DOHH2 (cell line): ENCODE results near the gene ANO8.
A peak's percentile ranks its signal among the peaks of the same experiment; 100 is the strongest.

Experiments
- H3F3A ChIP-seq: fragments of 200-600 bp; sonication (generic), shearing (Covaris generic); 2 replicates; pipeline ENCODE4 v1.6.0; 2016; ENCODE audit warnings: antibody characterized with exemption, mild to moderate bottlenecking; ENCODE audit not compliant: control insufficient read depth, insufficient read depth
- H3K27ac ChIP-seq: fragments of 200-600 bp; sonication (generic); 2 replicates; pipeline ENCODE4 v1.5.1; 2014; ENCODE audit warnings: low read depth, mild to moderate bottlenecking, low read length, moderate library complexity
- H3K27me3 ChIP-seq: fragments of 200-600 bp; sonication (generic); 2 replicates; pipeline ENCODE4 v1.6.1; 2014; ENCODE audit warnings: mild to moderate bottlenecking, low read length, mixed read lengths; ENCODE audit not compliant: control insufficient read depth
- H3K36me3 ChIP-seq: fragments of 200-600 bp; sonication (generic); 2 replicates; pipeline ENCODE4 v1.6.1; 2014; ENCODE audit warnings: mild to moderate bottlenecking, low read length, moderate library complexity, mixed read lengths; ENCODE audit not compliant: control insufficient read depth
- H3K4me1 ChIP-seq: fragments of 200-600 bp; sonication (generic); 2 replicates; pipeline ENCODE4 v1.6.1; 2014; ENCODE audit warnings: mild to moderate bottlenecking, low read length, mixed read lengths; ENCODE audit not compliant: control insufficient read depth
- H3K4me2 ChIP-seq: fragments of 200-600 bp; sonication (generic); 2 replicates; pipeline ENCODE4 v1.6.0; 2014; ENCODE audit warnings: mild to moderate bottlenecking, low read length, moderate library complexity
- H3K4me3 ChIP-seq: fragments of 200-600 bp; sonication (generic); 2 replicates; pipeline ENCODE4 v1.5.1; 2014; ENCODE audit warnings: mild to moderate bottlenecking, low read length, mixed read lengths
- H3K79me2 ChIP-seq: fragments of 200-600 bp; sonication (generic); 2 replicates; pipeline ENCODE4 v1.6.1; 2014; ENCODE audit warnings: mild to moderate bottlenecking, low read length, mixed read lengths; ENCODE audit not compliant: control insufficient read depth
- H3K9me2 ChIP-seq: fragments of 200-600 bp; sonication (generic); replicated peaks from 2 replicates; pipeline ENCODE4 v1.6.1; 2014; ENCODE audit warnings: mild to moderate bottlenecking, low read length, mixed read lengths; ENCODE audit not compliant: control insufficient read depth
- H3K9me3 ChIP-seq: fragments of 200-600 bp; sonication (generic); 2 replicates; pipeline ENCODE4 v1.6.1; 2014; ENCODE audit warnings: antibody characterized with exemption, low read length, mixed read lengths; ENCODE audit not compliant: control insufficient read depth, insufficient read depth
- H4K20me1 ChIP-seq: fragments of 200-600 bp; sonication (generic); 2 replicates; pipeline ENCODE4 v1.6.0; 2014; ENCODE audit warnings: low read depth, mild to moderate bottlenecking, antibody characterized with exemption, low read length, moderate library complexity; ENCODE audit not compliant: control insufficient read depth, insufficient read depth
- CTCF ChIP-seq: fragments of 200-600 bp; sonication (generic); IDR thresholded peaks from one replicate; pipeline ENCODE4 v1.5.1; 2014; ENCODE audit warnings: antibody characterized with exemption, mild to moderate bottlenecking, low read depth, low read length; ENCODE audit not compliant: poor library complexity, severe bottlenecking
- EZH2phosphoT487 ChIP-seq: fragments of 200-600 bp; sonication (generic); IDR thresholded peaks from 2 replicates; pipeline ENCODE4 v1.6.1; 2017; ENCODE audit warnings: borderline replicate concordance, mild to moderate bottlenecking, antibody characterized with exemption, low read length, moderate library complexity, mixed read lengths

ANO8 gene

GRCh38 chr19:17303167-17303939 is 31.3 kb downstream of the ANO8 start, which contains the start of gene ABHD8:
Gene ABHD8, minus strand, starts transcription at chr19:17303425. Its CDS starts 1,809 bp downstream, at chr19:17301616.
- peak within 1 kb of the TSS; percentile 81 for H3K4me3 ChIP-seq
- H3K27ac ChIP-seq, result no peak within 1 kb of the TSS
- peaks cover 21% of the 10 kb centered on the region for H3K79me2 ChIP-seq
- no peaks in the 10 kb centered on the region for H3K9me2 ChIP-seq
- TF ChIP-seq CTCF, result peak; percentile 23
- TF ChIP-seq EZH2phosphoT487, result no peak
- H3K4me2 ChIP-seq, result peak within 1 kb of the TSS; percentile 95
- H4K20me1 ChIP-seq, result no peaks in the 10 kb centered on the region
- H3K36me3 ChIP-seq, result peaks cover 11% of the 10 kb centered on the region
- H3K27me3 ChIP-seq, result no peaks in the 10 kb centered on the region
- peaks cover 42% of the 10 kb centered on the region for H3K4me1 ChIP-seq
- peaks cover 6% of the 10 kb centered on the region for H3F3A ChIP-seq
- no peaks in the 10 kb centered on the region for H3K9me3 ChIP-seq

GRCh38 chr19:17302391-17303166 is 32.1 kb downstream of the ANO8 start:
- no peaks in the 10 kb centered on the region for H4K20me1 ChIP-seq
- peak overlapping the region; percentile 81 for H3K4me3 ChIP-seq
- H3K9me2 ChIP-seq, result no peaks in the 10 kb centered on the region
- H3K4me2 ChIP-seq, result peak overlapping the region; percentile 95
- no peaks in the 10 kb centered on the region for H3K27me3 ChIP-seq
- H3F3A ChIP-seq, result peaks cover 6% of the 10 kb centered on the region
- H3K9me3 ChIP-seq, result 0 out of 2 replicates have a peak, but pooled peaks cover 2% of the 10 kb centered on the region
- TF ChIP-seq EZH2phosphoT487 (no peak), CTCF (no peak)
- no peak overlapping the region for H3K27ac ChIP-seq
- peaks cover 14% of the 10 kb centered on the region for H3K36me3 ChIP-seq
- H3K79me2 ChIP-seq, result peaks cover 17% of the 10 kb centered on the region
- peaks cover 38% of the 10 kb centered on the region for H3K4me1 ChIP-seq

GRCh38 chr19:17300992-17301619 is 33.5 kb downstream of the ANO8 start:
- Histone ChIP-seq H3K9me3 (0 out of 2 replicates have a peak, but pooled peaks cover 2% of the 10 kb centered on the region), H3K36me3 (peaks cover 10% of the 10 kb centered on the region), H3K9me2 (no peaks in the 10 kb centered on the region), H4K20me1 (no peaks in the 10 kb centered on the region), H3K27ac (no peak overlapping the region), H3F3A (peaks cover 6% of the 10 kb centered on the region), H3K79me2 (peaks cover 3% of the 10 kb centered on the region), H3K27me3 (no peaks in the 10 kb centered on the region), H3K4me3 (no peak overlapping the region), H3K4me1 (peaks cover 30% of the 10 kb centered on the region), H3K4me2 (no peak overlapping the region)
- no peak for TF ChIP-seq CTCF
- TF ChIP-seq EZH2phosphoT487, result no peak
